HepG2 (cell line): ENCODE results near the gene CFAP119. TPM values are rescaled to one million over a fixed set of nuclear protein-coding genes. Genes with fewer than 3 reads are reported as not detected.

Experiments
- ELF3 ChIP-seq: IDR thresholded peaks from 2 replicates; pipeline ENCODE4 v1.6.1; 2016; ENCODE audit warnings: missing genetic modification reagents, missing compliant biosample characterization
- GFI1 ChIP-seq: sonication (generic); formaldehyde crosslinking; IDR thresholded peaks from 2 replicates; pipeline ENCODE4 v1.5.0; 2020; ENCODE audit warnings: missing genetic modification reagents, mild to moderate bottlenecking, borderline replicate concordance
- HMG20A ChIP-seq: IDR thresholded peaks from 2 replicates; pipeline ENCODE4 v1.6.1; 2016; ENCODE audit warnings: borderline replicate concordance
- KLF11 ChIP-seq: IDR thresholded peaks from 2 replicates; pipeline ENCODE4 v1.6.1; 2016; ENCODE audit warnings: missing compliant biosample characterization
- MAFG ChIP-seq: sonication (generic); formaldehyde crosslinking; IDR thresholded peaks from 2 replicates; pipeline ENCODE4 v1.5.1; 2020; ENCODE audit warnings: mild to moderate bottlenecking, missing genetic modification reagents
- RARA ChIP-seq: IDR thresholded peaks from 2 replicates; pipeline ENCODE4 v1.6.1; 2016; ENCODE audit warnings: missing genetic modification reagents, missing compliant biosample characterization
- SMYD3 ChIP-seq: sonication (generic); formaldehyde crosslinking; IDR thresholded peaks from 2 replicates; pipeline ENCODE4 v1.8.1; 2023; ENCODE audit warnings: mild to moderate bottlenecking, missing genetic modification reagents
- TEF ChIP-seq: sonication (generic); formaldehyde crosslinking; IDR thresholded peaks from 2 replicates; pipeline ENCODE4 v1.5.0; 2020; ENCODE audit warnings: missing genetic modification reagents
- U2AF2 ChIP-seq: fragments of 200-400 bp; formaldehyde crosslinking; IDR thresholded peaks from 2 replicates; pipeline ENCODE4 v1.6.1; 2017; ENCODE audit warnings: low read depth, mild to moderate bottlenecking, low read length
- ZBTB10 ChIP-seq: sonication (generic); formaldehyde crosslinking; IDR thresholded peaks from 2 replicates; pipeline ENCODE4 v1.4.0; 2020; ENCODE audit warnings: missing genetic modification reagents, borderline replicate concordance
- ZBTB7B ChIP-seq: sonication (generic); formaldehyde crosslinking; IDR thresholded peaks from 2 replicates; pipeline ENCODE4 v1.4.0; 2020; ENCODE audit warnings: missing genetic modification reagents
- ZNF567 ChIP-seq: sonication (generic); formaldehyde crosslinking; IDR thresholded peaks from 2 replicates; pipeline ENCODE4 v1.8.1; 2023; ENCODE audit warnings: mild to moderate bottlenecking, missing genetic modification reagents, borderline replicate concordance
- ZNF691 ChIP-seq: sonication (generic); formaldehyde crosslinking; IDR thresholded peaks from 2 replicates; pipeline ENCODE4 v1.4.0; 2020; ENCODE audit warnings: missing genetic modification reagents, low read depth, mild to moderate bottlenecking, borderline replicate concordance
- ZNF766 ChIP-seq: sonication (generic); formaldehyde crosslinking; IDR thresholded peaks from 2 replicates; pipeline ENCODE4 v1.5.0; 2020; ENCODE audit warnings: missing genetic modification reagents, borderline replicate concordance
- ZNF790 ChIP-seq: sonication (generic); formaldehyde crosslinking; IDR thresholded peaks from 2 replicates; pipeline ENCODE4 v1.8.0; 2022; ENCODE audit warnings: missing genetic modification reagents, mild to moderate bottlenecking, borderline replicate concordance
- polyA plus RNA-seq, 8 experiments: library from polyadenylated mRNA; depleted of rRNA in 3 of 8; stranded (reverse) in 7 of 8; unstranded in 1 of 8; fragments of >200 nt; fragmentation: Illumina TruSeq in 4 of 8; extraction: Trizol in 4 of 8; gene quantifications; 2 replicates each; pipeline versions ENCODE4 v1.2.1 to v1.2.3, GENCODE V29; 2011 to 2016; ENCODE audit warnings: low read depth in 4 of 8, missing spikeins in 1 of 8, mixed read lengths in 1 of 8; ENCODE audit not compliant: insufficient read depth in 1 of 8
- total RNA-seq, 5 experiments: library from RNA; depleted of rRNA; stranded (reverse); fragments of >200 nt; fragmentation: Illumina TruSeq; extraction: Trizol; gene quantifications; 2 replicates each; pipeline ENCODE4 v1.2.3, GENCODE V29; 2016; ENCODE audit warnings: low read depth in 1 of 5
- TF ChIP-seq, protein P1 (sequence below): sonication (generic); formaldehyde crosslinking; IDR thresholded peaks from 2 replicates; pipeline ENCODE4 v1.4.0; 2020; ENCODE audit warnings: missing genetic modification reagents, borderline replicate concordance
- TF ChIP-seq, protein P2 (sequence below): sonication (generic); formaldehyde crosslinking; IDR thresholded peaks from 2 replicates; pipeline ENCODE4 v1.8.1; 2023; ENCODE audit warnings: missing genetic modification reagents, inconsistent platforms, borderline replicate concordance
- TF ChIP-seq, protein P3 (sequence below): IDR thresholded peaks from 2 replicates; pipeline ENCODE4 v1.6.1; 2016
- TF ChIP-seq, protein P4 (sequence below): IDR thresholded peaks from 2 replicates; pipeline ENCODE4 v1.6.1; 2016; ENCODE audit warnings: missing compliant biosample characterization, missing genetic modification reagents, borderline replicate concordance

The CFAP119 gene
- total and polyA plus RNA-seq, 2 of the 13 experiments (the other 11 are each of a cell fraction or from before 2014, with no cell fraction given) = 6.4 TPM

GRCh38 chr16:30745082-30745481 lies 16.8 kb downstream of the CFAP119 start (continued):
- TF ChIP-seq ZBTB10 (CRISPR knock-in tag) (no peak), ZNF766 (CRISPR knock-in tag) (no peak), ZBTB7B (CRISPR knock-in tag) (no peak), GFI1 (CRISPR knock-in tag) (no peak), KLF11 (no peak), ZNF567 (CRISPR knock-in tag) (no peak), HMG20A (CRISPR knock-in tag) (no peak), ELF3 (CRISPR knock-in tag) (peak; percentile 43; the same call in 1 of the 2 replicates), TEF (CRISPR knock-in tag) (no peak), MAFG (CRISPR knock-in tag) (no peak), U2AF2 (no peak), RARA (CRISPR knock-in tag) (peak; percentile 50), SMYD3 (CRISPR knock-in tag) (no peak), ZNF691 (CRISPR knock-in tag) (no peak), ZNF790 (CRISPR knock-in tag) (no peak)
- TF ChIP-seq, protein P1, sequence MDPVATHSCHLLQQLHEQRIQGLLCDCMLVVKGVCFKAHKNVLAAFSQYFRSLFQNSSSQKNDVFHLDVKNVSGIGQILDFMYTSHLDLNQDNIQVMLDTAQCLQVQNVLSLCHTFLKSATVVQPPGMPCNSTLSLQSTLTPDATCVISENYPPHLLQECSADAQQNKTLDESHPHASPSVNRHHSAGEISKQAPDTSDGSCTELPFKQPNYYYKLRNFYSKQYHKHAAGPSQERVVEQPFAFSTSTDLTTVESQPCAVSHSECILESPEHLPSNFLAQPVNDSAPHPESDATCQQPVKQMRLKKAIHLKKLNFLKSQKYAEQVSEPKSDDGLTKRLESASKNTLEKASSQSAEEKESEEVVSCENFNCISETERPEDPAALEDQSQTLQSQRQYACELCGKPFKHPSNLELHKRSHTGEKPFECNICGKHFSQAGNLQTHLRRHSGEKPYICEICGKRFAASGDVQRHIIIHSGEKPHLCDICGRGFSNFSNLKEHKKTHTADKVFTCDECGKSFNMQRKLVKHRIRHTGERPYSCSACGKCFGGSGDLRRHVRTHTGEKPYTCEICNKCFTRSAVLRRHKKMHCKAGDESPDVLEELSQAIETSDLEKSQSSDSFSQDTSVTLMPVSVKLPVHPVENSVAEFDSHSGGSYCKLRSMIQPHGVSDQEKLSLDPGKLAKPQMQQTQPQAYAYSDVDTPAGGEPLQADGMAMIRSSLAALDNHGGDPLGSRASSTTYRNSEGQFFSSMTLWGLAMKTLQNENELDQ (CRISPR knock-in tag) = no peak
- TF ChIP-seq, protein P2, sequence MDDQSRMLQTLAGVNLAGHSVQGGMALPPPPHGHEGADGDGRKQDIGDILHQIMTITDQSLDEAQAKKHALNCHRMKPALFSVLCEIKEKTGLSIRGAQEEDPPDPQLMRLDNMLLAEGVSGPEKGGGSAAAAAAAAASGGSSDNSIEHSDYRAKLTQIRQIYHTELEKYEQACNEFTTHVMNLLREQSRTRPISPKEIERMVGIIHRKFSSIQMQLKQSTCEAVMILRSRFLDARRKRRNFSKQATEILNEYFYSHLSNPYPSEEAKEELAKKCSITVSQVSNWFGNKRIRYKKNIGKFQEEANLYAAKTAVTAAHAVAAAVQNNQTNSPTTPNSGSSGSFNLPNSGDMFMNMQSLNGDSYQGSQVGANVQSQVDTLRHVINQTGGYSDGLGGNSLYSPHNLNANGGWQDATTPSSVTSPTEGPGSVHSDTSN = no peak
- TF ChIP-seq, protein P3, sequence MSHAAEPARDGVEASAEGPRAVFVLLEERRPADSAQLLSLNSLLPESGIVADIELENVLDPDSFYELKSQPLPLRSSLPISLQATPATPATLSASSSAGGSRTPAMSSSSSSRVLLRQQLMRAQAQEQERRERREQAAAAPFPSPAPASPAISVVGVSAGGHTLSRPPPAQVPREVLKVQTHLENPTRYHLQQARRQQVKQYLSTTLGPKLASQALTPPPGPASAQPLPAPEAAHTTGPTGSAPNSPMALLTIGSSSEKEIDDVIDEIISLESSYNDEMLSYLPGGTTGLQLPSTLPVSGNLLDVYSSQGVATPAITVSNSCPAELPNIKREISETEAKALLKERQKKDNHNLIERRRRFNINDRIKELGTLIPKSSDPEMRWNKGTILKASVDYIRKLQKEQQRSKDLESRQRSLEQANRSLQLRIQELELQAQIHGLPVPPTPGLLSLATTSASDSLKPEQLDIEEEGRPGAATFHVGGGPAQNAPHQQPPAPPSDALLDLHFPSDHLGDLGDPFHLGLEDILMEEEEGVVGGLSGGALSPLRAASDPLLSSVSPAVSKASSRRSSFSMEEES (CRISPR knock-in tag) = no peak
- TF ChIP-seq, protein P4, sequence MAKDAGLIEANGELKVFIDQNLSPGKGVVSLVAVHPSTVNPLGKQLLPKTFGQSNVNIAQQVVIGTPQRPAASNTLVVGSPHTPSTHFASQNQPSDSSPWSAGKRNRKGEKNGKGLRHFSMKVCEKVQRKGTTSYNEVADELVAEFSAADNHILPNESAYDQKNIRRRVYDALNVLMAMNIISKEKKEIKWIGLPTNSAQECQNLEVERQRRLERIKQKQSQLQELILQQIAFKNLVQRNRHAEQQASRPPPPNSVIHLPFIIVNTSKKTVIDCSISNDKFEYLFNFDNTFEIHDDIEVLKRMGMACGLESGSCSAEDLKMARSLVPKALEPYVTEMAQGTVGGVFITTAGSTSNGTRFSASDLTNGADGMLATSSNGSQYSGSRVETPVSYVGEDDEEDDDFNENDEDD (CRISPR knock-in tag) = no peak
